ACHN (cell line): ENCODE measurements around the gene SMARCA4.
"Not testable (repeated sequence)": the region's sequence is repeated elsewhere in the genome, so short reads cannot be mapped to it uniquely, and the experiment has no call there.

Experiments
- DNase-seq: peaks from one replicate; pipeline ENCODE4 v3.0.0-alpha.2; 2015
- in situ Hi-C: cut with HindIII; loops from 2 replicates; pipeline ENCODE4 v1.10.0; 2017; ENCODE audit warnings: low sequenced_read_pairs, low pct_ligation_motif_present, low pct_unique_long_range_greater_than_20kb

SMARCA4 gene

GRCh38 chr19:10968527-10969135 lies 7.8 kb downstream of the SMARCA4 start:
- in situ Hi-C loops = no loop called here
- peak; percentile 19 for DNase-seq

GRCh38 chr19:10971107-10971726 lies 10.4 kb downstream of the SMARCA4 start:
- in situ Hi-C loops = no loop called here
- no peak for DNase-seq

- DNase-seq = no peak
- in situ Hi-C loops = no loop called here
These were observed 14.7 kb downstream of the SMARCA4 start for GRCh38 chr19:10975374-10976130.

GRCh38 chr19:10976131-10976892 lies 15.5 kb downstream of the SMARCA4 start:
- no peak for DNase-seq
- in situ Hi-C loops = no loop called here

GRCh38 chr19:10977742-10978092 lies 16.9 kb downstream of the SMARCA4 start:
- no peak for DNase-seq
- in situ Hi-C loops = no loop called here

- in situ Hi-C loops = no loop called here
- no peak for DNase-seq
These were observed 19.1 kb downstream of the SMARCA4 start for GRCh38 chr19:10979951-10980381.

GRCh38 chr19:10981252-10981895 lies 20.5 kb downstream of the SMARCA4 start:
- in situ Hi-C loops = no loop called here
- DNase-seq = no peak

GRCh38 chr19:10983026-10983425 lies 22.2 kb downstream of the SMARCA4 start:
- in situ Hi-C loops = no loop called here
- no peak for DNase-seq

GRCh38 chr19:10984166-10984735 lies 23.4 kb downstream of the SMARCA4 start:
- no peak for DNase-seq
- in situ Hi-C loops = no loop called here

- DNase-seq = no peak
- in situ Hi-C loops = no loop called here
These were observed 24.7 kb downstream of the SMARCA4 start for GRCh38 chr19:10985502-10985901.

GRCh38 chr19:10986301-10987127 lies 25.7 kb downstream of the SMARCA4 start:
- in situ Hi-C loops = no loop called here
- DNase-seq = no peak

GRCh38 chr19:10987571-10988297 lies 26.9 kb downstream of the SMARCA4 start:
- in situ Hi-C loops = no loop called here
- DNase-seq = no peak

GRCh38 chr19:10988380-10988779 lies 27.6 kb downstream of the SMARCA4 start:
- in situ Hi-C loops = no loop called here
- DNase-seq = no peak

- DNase-seq = no peak
- in situ Hi-C loops = no loop called here
These were observed 28.1 kb downstream of the SMARCA4 start for GRCh38 chr19:10988921-10989320.

GRCh38 chr19:10991076-10991475 lies 30.2 kb downstream of the SMARCA4 start:
- no peak for DNase-seq
- in situ Hi-C loops = no loop called here

GRCh38 chr19:10991521-10992081 lies 30.8 kb downstream of the SMARCA4 start:
- in situ Hi-C loops = no loop called here
- DNase-seq = no peak

- DNase-seq, in situ Hi-C loops: not testable (repeated sequence)
These were observed 31.3 kb downstream of the SMARCA4 start for GRCh38 chr19:10992174-10992573.
